A549 (cell line): ENCODE results near the gene NXN. TPM values are rescaled to one million over a fixed set of nuclear protein-coding genes. Genes with fewer than 3 reads are reported as not detected.

ENCODE experiments used
- ATAC-seq, 2 experiments: fragments of 200-7000 bp in 1 of 2; fragments of >200 bp in 1 of 2; cut with Nextera tagmentation in 1 of 2; cut with Tn5 transposase in 1 of 2; 3 replicates each; pipeline versions ENCODE4 v1.8.0 to v1.9.1; 2018 to 2020; ENCODE audit warnings: mild to moderate bottlenecking in 1 of 2, moderate library complexity in 1 of 2
- CTCF ChIA-PET: fragments of 300-600 bp; sonication (Branson Sonifier 250); formaldehyde crosslinking; extraction: SDS; loops from one replicate; lab custom pipeline; 2021; ENCODE audit warnings: antibody characterized with exemption, inconsistent platforms; lab: Yijun Ruan, JAX
- POLR2A ChIA-PET: fragments of 350-600 bp; formaldehyde crosslinking; extraction: SDS; loops from one replicate; lab custom pipeline; 2021; ENCODE audit warnings: antibody characterized with exemption, inconsistent platforms; lab: Yijun Ruan, JAX
- DNase-seq, 2 experiments: peaks; one replicate each; pipeline versions ENCODE4 v3.0.0 to v3.0.0-alpha.2; 2011 to 2016; ENCODE audit warnings: low read depth in 1 of 2, low spot score in 1 of 2
- FAIRE-seq: peaks from 2 replicates; lab custom pipeline; 2011; peaks lifted over from hg19 to GRCh38; lab: Jason Lieb, UNC
- H3K27ac ChIP-seq, 2 experiments: fragments of >200 bp; sonication (Bioruptor Twin); formaldehyde crosslinking; 3 replicates each; pipeline ENCODE4 v1.5.1; 2016 to 2017
- H3K4me1 ChIP-seq: fragments of >200 bp; sonication (Bioruptor Twin); formaldehyde crosslinking; 3 replicates; pipeline ENCODE4 v1.6.1; 2016
- H3K4me2 ChIP-seq: fragments of >200 bp; sonication (Bioruptor Twin); formaldehyde crosslinking; 3 replicates; pipeline ENCODE4 v1.6.1; 2016
- H3K4me3 ChIP-seq: fragments of >200 bp; sonication (Bioruptor Twin); formaldehyde crosslinking; 3 replicates; pipeline ENCODE4 v1.5.1; 2016
- H3K9me3 ChIP-seq: fragments of >200 bp; sonication (Bioruptor Twin); formaldehyde crosslinking; 3 replicates; pipeline ENCODE4 v1.6.1; 2016
- ATOH8 ChIP-seq: fragments of 250-450 bp; sonication (Bioruptor Pico); IDR thresholded peaks from 2 replicates; pipeline ENCODE4 v1.5.0; 2020; ENCODE audit warnings: low read depth, mild to moderate bottlenecking, moderate library complexity
- BHLHE40 ChIP-seq: IDR thresholded peaks from 2 replicates; pipeline ENCODE4 v1.6.1; 2012; ENCODE audit warnings: low read depth, low read length, inconsistent platforms
- EP300 ChIP-seq, 2 experiments: fragments of >200 bp; sonication (Bioruptor Twin); formaldehyde crosslinking; IDR thresholded peaks; 2 replicates in 1 of 2; 3 replicates in 1 of 2; pipeline ENCODE4 v1.6.1; 2016 to 2017
- ESRRA ChIP-seq: fragments of 150-350 bp; IDR thresholded peaks from 2 replicates; pipeline ENCODE4 v1.6.1; 2014; ENCODE audit warnings: mild to moderate bottlenecking, low read length, borderline replicate concordance
- GATA3 ChIP-seq: IDR thresholded peaks from 2 replicates; pipeline ENCODE4 v1.6.1; 2012; ENCODE audit warnings: borderline replicate concordance
- HOXA7 ChIP-seq: fragments of 250-450 bp; sonication (Bioruptor Pico); IDR thresholded peaks from 2 replicates; pipeline ENCODE4 v1.5.0; 2020; ENCODE audit warnings: mild to moderate bottlenecking, moderate library complexity
- HOXB13 ChIP-seq: fragments of 250-450 bp; sonication (Bioruptor Pico); IDR thresholded peaks from 2 replicates; pipeline ENCODE4 v1.5.0; 2020; ENCODE audit warnings: low read depth, mild to moderate bottlenecking, moderate library complexity
- JUN ChIP-seq, 2 experiments: fragments of >200 bp; sonication (Bioruptor Twin); formaldehyde crosslinking; IDR thresholded peaks; 2 replicates in 1 of 2; 3 replicates in 1 of 2; pipeline ENCODE4 v1.6.1; 2016 to 2017
- JUNB ChIP-seq: fragments of >200 bp; sonication (Bioruptor Twin); formaldehyde crosslinking; IDR thresholded peaks from 2 replicates; pipeline ENCODE4 v1.6.1; 2016
- KDM1A ChIP-seq: fragments of 200-600 bp; sonication (generic); IDR thresholded peaks from 2 replicates; pipeline ENCODE4 v1.6.1; 2016; ENCODE audit warnings: low read depth, mild to moderate bottlenecking
- KDM5A ChIP-seq: fragments of 200-600 bp; sonication (generic); IDR thresholded peaks from 2 replicates; pipeline ENCODE4 v1.6.1; 2016; ENCODE audit warnings: antibody characterized with exemption, mild to moderate bottlenecking
- MYC ChIP-seq: IDR thresholded peaks from 2 replicates; pipeline ENCODE4 v1.6.1; 2012; ENCODE audit warnings: mild to moderate bottlenecking, inconsistent platforms, low read length, improper control_type of control experiment, borderline replicate concordance
- NPAS2 ChIP-seq: fragments of 250-450 bp; sonication (Bioruptor Pico); IDR thresholded peaks from 2 replicates; pipeline ENCODE4 v1.8.0; 2022; ENCODE audit warnings: mild to moderate bottlenecking, moderate library complexity, borderline replicate concordance
- PHF8 ChIP-seq: fragments of 200-600 bp; sonication (generic); IDR thresholded peaks from 2 replicates; pipeline ENCODE4 v1.6.1; 2016; ENCODE audit warnings: low read depth, mild to moderate bottlenecking, antibody characterized with exemption, moderate library complexity, borderline replicate concordance
- POLR2A ChIP-seq: IDR thresholded peaks from 2 replicates; pipeline ENCODE4 v1.6.1; 2012; ENCODE audit warnings: mild to moderate bottlenecking, low read length
- RARB ChIP-seq: fragments of 250-450 bp; sonication (Bioruptor Pico); IDR thresholded peaks from 2 replicates; pipeline ENCODE4 v1.8.0; 2021; ENCODE audit warnings: mild to moderate bottlenecking, moderate library complexity
- RCOR1 ChIP-seq: fragments of 150-350 bp; IDR thresholded peaks from 2 replicates; pipeline ENCODE4 v1.6.1; 2014; ENCODE audit warnings: antibody characterized with exemption, low read length, low read depth
- REST ChIP-seq: fragments of 200-600 bp; sonication (generic); IDR thresholded peaks from 2 replicates; pipeline ENCODE4 v1.6.1; 2016; ENCODE audit warnings: antibody characterized with exemption, mild to moderate bottlenecking, moderate library complexity
- SREBF2 ChIP-seq: fragments of 450-650 bp; IDR thresholded peaks from 2 replicates; pipeline ENCODE4 v1.6.1; 2014; ENCODE audit warnings: mild to moderate bottlenecking, moderate library complexity
- USF2 ChIP-seq: fragments of 450-650 bp; IDR thresholded peaks from 2 replicates; pipeline ENCODE4 v1.6.1; 2014; ENCODE audit warnings: antibody characterized with exemption
- WGBS: methylation state at CpG from one replicate; pipeline ENCODE4 v1.1.6; 2017; ENCODE audit errors: missing lambda C conversion rate; 5-methylcytosine and 5-hydroxymethylcytosine counted together
- polyA plus RNA-seq, 4 experiments: library from polyadenylated mRNA; depleted of rRNA in 3 of 4; stranded (reverse); fragments of >200 nt; fragmentation: RNase III in 1 of 4; extraction: RNeasy Plus Mini Kit Qiagen cat#74134 plus additional on column Dnase treatment in 1 of 4; gene quantifications; 2 replicates in 3 of 4; 3 replicates in 1 of 4; pipeline ENCODE4 v1.2.3, GENCODE V29; 2011 to 2017
- TF ChIP-seq, protein P1 (sequence below): fragments of >200 bp; sonication (Bioruptor Twin); formaldehyde crosslinking; IDR thresholded peaks from 3 replicates; pipeline ENCODE4 v1.5.1; 2016

The NXN gene
- polyA plus RNA-seq, 2 of the 4 experiments (the other 2 are of a cell fraction): 24.6 to 31.1 TPM

GRCh38 chr17:1019451-1019850 lies 39.9 kb upstream of the NXN start:
- FAIRE-seq (no peak), DNase-seq (no peak), ATAC-seq (no peak)
- Histone ChIP-seq H3K4me2 (no peak overlapping the region), H3K27ac (no peak overlapping the region), H3K4me3 (no peak overlapping the region), H3K9me3 (no peaks in the 10 kb centered on the region), H3K4me1 (no peaks in the 10 kb centered on the region)
- ChIA-PET POLR2A (no interaction called here), CTCF (interaction anchor here (0.9 to 2.5 kb wide), 3 partner anchors 21 to 37 kb away, joined by 4 to 10 read pairs (median 7); partner anchors contain the start of gene TIMM22)
- TF ChIP-seq USF2: no peak
- TF ChIP-seq GATA3: no peak
- TF ChIP-seq HOXA7 (CRISPR knock-in tag): no peak
- TF ChIP-seq HOXB13: no peak
- no peak for TF ChIP-seq SREBF2
- TF ChIP-seq JUNB: no peak
- no peak for TF ChIP-seq REST
- WGBS: 84% methylated on average over 10 of the region's 10 CpGs

GRCh38 chr17:1018547-1018946 lies 39.0 kb upstream of the NXN start:
- ATAC-seq: no peak
- 84% methylated on average over 10 of the region's 11 CpGs for WGBS
- CTCF ChIA-PET: interaction anchor here (1.3 to 2.5 kb wide), 4 partner anchors 18 to 38 kb away, joined by 4 to 10 read pairs (median 6); partner anchors contain the start of gene TIMM22
- Histone ChIP-seq H3K9me3 (no peaks in the 10 kb centered on the region), H3K27ac (no peak overlapping the region), H3K4me3 (no peak overlapping the region)
- TF ChIP-seq JUN (IDR thresholded peaks at IDR 0.05) (no peak), KDM5A (no peak), SREBF2 (no peak), GATA3 (no peak), POLR2A (no peak), RCOR1 (no peak), JUNB (no peak), RARB (CRISPR knock-in tag) (no peak)
- TF ChIP-seq, all 56 proteins: peak for 0
- FAIRE-seq (no peak), DNase-seq (no peak)
- Histone ChIP-seq H3K4me2 (no peak overlapping the region), H3K4me1 (no peaks in the 10 kb centered on the region)
- POLR2A ChIA-PET: no interaction called here

GRCh38 chr17:1013729-1014090 lies 34.1 kb upstream of the NXN start:
- ATAC-seq: no peak
- 93% methylated on average over 8 of the region's 9 CpGs for WGBS
- no peak for FAIRE-seq

DNA sequence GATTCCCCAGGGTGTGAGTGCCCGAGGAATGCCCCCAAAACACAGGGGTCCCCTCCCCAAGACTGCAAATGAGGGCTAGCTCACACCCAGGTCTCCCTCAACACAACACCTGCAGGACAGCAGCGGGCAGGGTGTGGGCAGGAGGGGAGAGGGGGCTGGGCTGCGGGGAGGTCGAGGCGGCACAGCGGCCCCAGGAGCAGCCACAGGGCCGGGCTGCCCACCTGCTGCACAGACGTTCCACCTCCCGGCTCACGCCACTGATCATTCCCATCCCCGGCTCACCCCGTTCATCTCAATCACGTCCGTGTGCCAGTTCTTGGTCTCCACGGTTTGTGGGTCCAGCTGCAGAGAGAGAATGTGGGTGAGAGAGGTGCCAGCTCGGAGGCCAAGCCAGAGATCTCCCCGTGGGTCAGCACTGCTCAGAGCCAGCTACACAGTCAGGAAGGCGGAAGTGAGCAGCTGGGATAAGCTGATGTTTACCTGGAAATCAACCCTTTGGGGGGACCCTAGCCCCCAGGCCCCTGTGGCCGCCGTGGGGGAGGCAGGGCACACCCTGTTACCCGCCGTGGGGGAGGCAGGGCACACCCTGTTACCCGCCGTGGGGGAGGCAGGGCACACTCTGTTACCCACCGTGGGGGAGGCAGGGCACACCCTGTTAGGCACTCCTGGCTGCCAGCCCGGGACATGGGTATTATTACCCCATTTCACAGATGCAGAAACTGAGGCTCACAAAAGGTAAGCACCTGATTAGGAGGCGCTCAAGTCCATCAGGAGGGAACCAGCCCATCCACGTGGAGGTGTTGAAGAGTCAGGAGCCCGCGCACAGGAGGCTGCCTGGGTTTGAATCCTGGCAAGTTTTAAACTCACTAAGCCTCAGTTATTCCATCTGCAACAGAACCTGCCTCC lies 33.5 kb upstream of the NXN start:
- POLR2A ChIA-PET: no interaction called here
- H3K9me3 ChIP-seq: no peaks in the 10 kb centered on the region
- H3K4me1 ChIP-seq: no peaks in the 10 kb centered on the region
- 88% methylated on average over 25 of the region's 30 CpGs for WGBS
- DNase-seq: no peak
- no peak for TF ChIP-seq EP300 (IDR thresholded peaks at IDR 0.05)
- no peak for TF ChIP-seq ATOH8 (CRISPR knock-in tag)
- TF ChIP-seq ESRRA: no peak
- TF ChIP-seq, protein P1, sequence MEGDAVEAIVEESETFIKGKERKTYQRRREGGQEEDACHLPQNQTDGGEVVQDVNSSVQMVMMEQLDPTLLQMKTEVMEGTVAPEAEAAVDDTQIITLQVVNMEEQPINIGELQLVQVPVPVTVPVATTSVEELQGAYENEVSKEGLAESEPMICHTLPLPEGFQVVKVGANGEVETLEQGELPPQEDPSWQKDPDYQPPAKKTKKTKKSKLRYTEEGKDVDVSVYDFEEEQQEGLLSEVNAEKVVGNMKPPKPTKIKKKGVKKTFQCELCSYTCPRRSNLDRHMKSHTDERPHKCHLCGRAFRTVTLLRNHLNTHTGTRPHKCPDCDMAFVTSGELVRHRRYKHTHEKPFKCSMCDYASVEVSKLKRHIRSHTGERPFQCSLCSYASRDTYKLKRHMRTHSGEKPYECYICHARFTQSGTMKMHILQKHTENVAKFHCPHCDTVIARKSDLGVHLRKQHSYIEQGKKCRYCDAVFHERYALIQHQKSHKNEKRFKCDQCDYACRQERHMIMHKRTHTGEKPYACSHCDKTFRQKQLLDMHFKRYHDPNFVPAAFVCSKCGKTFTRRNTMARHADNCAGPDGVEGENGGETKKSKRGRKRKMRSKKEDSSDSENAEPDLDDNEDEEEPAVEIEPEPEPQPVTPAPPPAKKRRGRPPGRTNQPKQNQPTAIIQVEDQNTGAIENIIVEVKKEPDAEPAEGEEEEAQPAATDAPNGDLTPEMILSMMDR: no peak
- TF ChIP-seq JUN (IDR thresholded peaks at IDR 0.05): no peak
- TF ChIP-seq KDM1A: peak; percentile 46; the same call in 1 of the 2 replicates
- no peak for TF ChIP-seq NPAS2 (CRISPR knock-in tag)
- no peak overlapping the region for H3K27ac ChIP-seq
- ATAC-seq: no peak
- FAIRE-seq: no peak
- CTCF ChIA-PET: interaction anchor here (1.4 to 4.1 kb wide), 3 partner anchors 13 to 43 kb away, joined by 4 to 23 read pairs (median 16); no protein-coding TSS in a partner anchor
- H3K4me3 ChIP-seq: no peak overlapping the region
- no peak overlapping the region for H3K4me2 ChIP-seq

More at GRCh38 chr17:1013729-1014090, 34.1 kb upstream of the NXN start:
- no peak for DNase-seq
- ChIA-PET CTCF (no interaction called here), POLR2A (no interaction called here)
- no peak overlapping the region for H3K4me3 ChIP-seq
- no peak overlapping the region for H3K4me2 ChIP-seq
- TF ChIP-seq BHLHE40: no peak
- TF ChIP-seq MYC: no peak
- no peak for TF ChIP-seq PHF8
- no peak overlapping the region for H3K27ac ChIP-seq
- H3K4me1 ChIP-seq: no peaks in the 10 kb centered on the region
- no peaks in the 10 kb centered on the region for H3K9me3 ChIP-seq
